HEK293 (cell line): ENCODE measurements around the gene CDH11.

ENCODE experiments used
- CTCF ChIA-PET: fragments of 350-600 bp; formaldehyde crosslinking; extraction: SDS; loops from one replicate; lab custom pipeline; 2021; ENCODE audit warnings: antibody characterized with exemption; lab: Yijun Ruan, JAX
- POLR2A ChIA-PET: fragments of 300-600 bp; formaldehyde crosslinking; extraction: SDS; loops from one replicate; lab custom pipeline; 2020; ENCODE audit warnings: antibody characterized with exemption, inconsistent platforms; lab: Yijun Ruan, JAX
- H3K27ac ChIP-seq: fragments of 200-500 bp; sonication (Bioruptor generic); 2 replicates; pipeline ENCODE4 v1.5.1; 2014; ENCODE audit warnings: low read depth, low read length, control low read depth, inconsistent platforms; ENCODE audit errors: extremely low read depth
- H3K36me3 ChIP-seq, 2 experiments: fragments of 200-500 bp in 1 of 2; sonication (Bioruptor generic) in 1 of 2; 1 replicate in 1 of 2; 2 replicates in 1 of 2; pipeline ENCODE4 v1.5.1; 2014 to 2017; ENCODE audit warnings: inconsistent platforms in 2 of 2, low read length in 2 of 2; ENCODE audit not compliant: control insufficient read depth in 2 of 2, insufficient read depth in 1 of 2
- H3K4me1 ChIP-seq: fragments of 200-500 bp; sonication (Bioruptor generic); 2 replicates; pipeline ENCODE4 v1.5.1; 2014; ENCODE audit warnings: mild to moderate bottlenecking, low read length, inconsistent platforms; ENCODE audit not compliant: control insufficient read depth, insufficient read depth
- H3K4me3 ChIP-seq: 2 replicates; pipeline ENCODE4 v1.5.1; 2011; ENCODE audit warnings: low read depth, mild to moderate bottlenecking, control low read depth, low read length, moderate library complexity
- H3K9me3 ChIP-seq: fragments of 200-500 bp; sonication (Bioruptor generic); 2 replicates; pipeline ENCODE4 v1.5.1; 2014; ENCODE audit warnings: low read depth, low read length, inconsistent platforms; ENCODE audit not compliant: control insufficient read depth, insufficient read depth
- EGR2 ChIP-seq: fragments of 450-650 bp; formaldehyde crosslinking; IDR thresholded peaks from 2 replicates; pipeline ENCODE4 v1.5.1; 2016; ENCODE audit warnings: low read depth, missing biosample characterization, missing genetic modification characterization
- GLI2 ChIP-seq: fragments of 450-650 bp; formaldehyde crosslinking; IDR thresholded peaks from 2 replicates; pipeline ENCODE4; 2017; ENCODE audit warnings: missing biosample characterization, missing genetic modification characterization, low read depth, borderline replicate concordance
- IKZF3 ChIP-seq: fragments of 450-650 bp; IDR thresholded peaks from 2 replicates; pipeline ENCODE4 v1.5.0; 2018; ENCODE audit warnings: missing biosample characterization, mild to moderate bottlenecking, missing genetic modification characterization, moderate library complexity
- KLF8 ChIP-seq: fragments of 450-650 bp; formaldehyde crosslinking; IDR thresholded peaks from 2 replicates; pipeline ENCODE4 v1.5.1; 2016; ENCODE audit warnings: missing biosample characterization, missing genetic modification characterization
- OVOL3 ChIP-seq: fragments of 450-650 bp; formaldehyde crosslinking; IDR thresholded peaks from 2 replicates; pipeline ENCODE4 v1.5.1; 2016; ENCODE audit warnings: missing biosample characterization, missing genetic modification characterization
- ZBTB1 ChIP-seq: fragments of 450-650 bp; formaldehyde crosslinking; IDR thresholded peaks from 2 replicates; pipeline ENCODE4 v1.5.1; 2016; ENCODE audit warnings: missing biosample characterization, missing genetic modification characterization
- ZNF140 ChIP-seq: fragments of 450-650 bp; formaldehyde crosslinking; IDR thresholded peaks from 2 replicates; pipeline ENCODE4 v1.5.1; 2016; ENCODE audit warnings: missing biosample characterization, missing genetic modification characterization
- ZNF175 ChIP-seq: fragments of 450-650 bp; formaldehyde crosslinking; IDR thresholded peaks from 2 replicates; pipeline ENCODE4 v1.5.1; 2016; ENCODE audit warnings: missing biosample characterization, missing genetic modification characterization
- ZNF19 ChIP-seq: fragments of 450-650 bp; formaldehyde crosslinking; IDR thresholded peaks from 2 replicates; pipeline ENCODE4; 2016; ENCODE audit warnings: missing biosample characterization, missing genetic modification characterization, low read depth
- ZNF2 ChIP-seq: fragments of 450-650 bp; formaldehyde crosslinking; IDR thresholded peaks from 2 replicates; pipeline ENCODE4 v1.5.1; 2016; ENCODE audit warnings: missing biosample characterization, missing genetic modification characterization
- ZNF211 ChIP-seq: fragments of 450-650 bp; formaldehyde crosslinking; IDR thresholded peaks from 2 replicates; pipeline ENCODE4 v1.5.1; 2016; ENCODE audit warnings: low read depth, missing biosample characterization, missing genetic modification characterization
- ZNF223 ChIP-seq: fragments of 450-650 bp; formaldehyde crosslinking; IDR thresholded peaks from 2 replicates; pipeline ENCODE4 v1.5.1; 2016; ENCODE audit warnings: missing biosample characterization, missing genetic modification characterization
- ZNF354C ChIP-seq: fragments of 450-650 bp; formaldehyde crosslinking; IDR thresholded peaks from 2 replicates; pipeline ENCODE4 v1.5.1; 2016; ENCODE audit warnings: missing biosample characterization, missing genetic modification characterization, low read depth, borderline replicate concordance
- ZNF404 ChIP-seq: fragments of 450-650 bp; formaldehyde crosslinking; IDR thresholded peaks from 2 replicates; pipeline ENCODE4 v1.5.1; 2017; ENCODE audit warnings: missing biosample characterization, missing genetic modification characterization
- ZNF416 ChIP-seq: fragments of 450-650 bp; formaldehyde crosslinking; IDR thresholded peaks from 2 replicates; pipeline ENCODE4 v1.5.1; 2016; ENCODE audit warnings: missing biosample characterization, missing genetic modification characterization
- ZNF555 ChIP-seq: fragments of 450-650 bp; formaldehyde crosslinking; conservative IDR thresholded peaks from 2 replicates; pipeline ENCODE4 v1.5.1; 2017; ENCODE audit warnings: missing biosample characterization, mild to moderate bottlenecking, missing genetic modification characterization, inconsistent platforms
- ZNF624 ChIP-seq: fragments of 450-650 bp; formaldehyde crosslinking; IDR thresholded peaks from 2 replicates; pipeline ENCODE4 v1.5.1; 2017; ENCODE audit warnings: missing biosample characterization, missing genetic modification characterization
- ZNF701 ChIP-seq: fragments of 450-650 bp; formaldehyde crosslinking; IDR thresholded peaks from 2 replicates; pipeline ENCODE4 v1.5.1; 2016; ENCODE audit warnings: missing biosample characterization, missing genetic modification characterization
- ZNF830 ChIP-seq: fragments of 450-650 bp; IDR thresholded peaks from 2 replicates; pipeline ENCODE4 v1.5.0; 2018; ENCODE audit warnings: missing biosample characterization, missing genetic modification characterization, low read depth, mild to moderate bottlenecking, moderate library complexity
- ZNF843 ChIP-seq: fragments of 450-650 bp; formaldehyde crosslinking; IDR thresholded peaks from 2 replicates; pipeline ENCODE4 v1.5.1; 2016; ENCODE audit warnings: missing biosample characterization, missing genetic modification characterization
- ZSCAN23 ChIP-seq: fragments of 450-650 bp; formaldehyde crosslinking; IDR thresholded peaks from 2 replicates; pipeline ENCODE4 v1.5.1; 2016; ENCODE audit warnings: missing biosample characterization, missing genetic modification characterization
- TF ChIP-seq, protein P1 (sequence below): fragments of 450-650 bp; formaldehyde crosslinking; IDR thresholded peaks from 2 replicates; pipeline ENCODE4 v1.5.1; 2016; ENCODE audit warnings: missing biosample characterization, missing genetic modification characterization

CDH11 gene

DNA sequence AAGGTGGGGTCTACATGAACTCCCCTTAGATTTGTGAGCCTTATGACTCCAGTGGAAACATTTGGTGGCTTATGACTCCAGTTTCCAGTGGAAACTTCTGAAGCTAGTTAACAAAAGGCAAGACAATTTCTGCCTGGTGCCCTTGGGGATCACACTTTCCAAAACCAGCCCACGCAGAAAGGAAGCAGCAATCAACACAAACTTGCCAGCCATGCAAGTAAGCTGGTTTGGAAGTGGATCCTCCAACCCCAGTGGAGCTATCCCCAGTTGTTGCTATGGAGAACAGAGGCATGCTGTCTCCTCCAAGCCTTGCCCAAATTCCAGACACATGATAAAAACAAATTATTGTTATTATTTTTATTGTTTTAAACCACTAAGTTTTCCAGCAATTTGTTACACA lies 130.9 kb downstream of the CDH11 start:
- no peaks in the 10 kb centered on the region for H3K4me1 ChIP-seq
- TF ChIP-seq, protein P1, sequence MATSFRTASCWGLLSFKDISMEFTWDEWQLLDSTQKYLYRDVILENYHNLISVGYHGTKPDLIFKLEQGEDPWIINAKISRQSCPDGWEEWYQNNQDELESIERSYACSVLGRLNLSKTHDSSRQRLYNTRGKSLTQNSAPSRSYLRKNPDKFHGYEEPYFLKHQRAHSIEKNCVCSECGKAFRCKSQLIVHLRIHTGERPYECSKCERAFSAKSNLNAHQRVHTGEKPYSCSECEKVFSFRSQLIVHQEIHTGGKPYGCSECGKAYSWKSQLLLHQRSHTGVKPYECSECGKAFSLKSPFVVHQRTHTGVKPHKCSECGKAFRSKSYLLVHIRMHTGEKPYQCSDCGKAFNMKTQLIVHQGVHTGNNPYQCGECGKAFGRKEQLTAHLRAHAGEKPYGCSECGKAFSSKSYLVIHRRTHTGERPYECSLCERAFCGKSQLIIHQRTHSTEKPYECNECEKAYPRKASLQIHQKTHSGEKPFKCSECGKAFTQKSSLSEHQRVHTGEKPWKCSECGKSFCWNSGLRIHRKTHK: no peak
- no peak for TF ChIP-seq ZNF416 (tag by site-specific recombination)
- no peak for TF ChIP-seq ZNF555 (tag by site-specific recombination)
- no peak for TF ChIP-seq OVOL3 (tag by site-specific recombination)
- TF ChIP-seq ZSCAN23 (tag by site-specific recombination): no peak
- TF ChIP-seq ZNF175 (tag by site-specific recombination): no peak
- TF ChIP-seq ZNF404 (tag by site-specific recombination): no peak
- no peak for TF ChIP-seq IKZF3 (tag by site-specific recombination)
- no peak for TF ChIP-seq GLI2
- TF ChIP-seq ZNF830: no peak
- no peak for TF ChIP-seq ZNF223 (tag by site-specific recombination)
- TF ChIP-seq ZNF211 (tag by site-specific recombination): no peak
- TF ChIP-seq ZNF624 (tag by site-specific recombination): no peak
- TF ChIP-seq ZBTB1 (tag by site-specific recombination): no peak
- no peak for TF ChIP-seq ZNF140 (tag by site-specific recombination)
- H3K9me3 ChIP-seq: no peaks in the 10 kb centered on the region
- H3K4me3 ChIP-seq: no peak overlapping the region
- H3K27ac ChIP-seq: no peak overlapping the region
- ChIA-PET CTCF (interaction anchor here (0.6 kb wide), 1 partner anchor 1379 kb away, joined by 5 read pairs; no protein-coding TSS in a partner anchor), POLR2A (no interaction called here)
- peaks cover 0 to 20% of the 10 kb centered on the region in 2 experiments; a peak in 2 of 3 replicates for H3K36me3 ChIP-seq

DNA sequence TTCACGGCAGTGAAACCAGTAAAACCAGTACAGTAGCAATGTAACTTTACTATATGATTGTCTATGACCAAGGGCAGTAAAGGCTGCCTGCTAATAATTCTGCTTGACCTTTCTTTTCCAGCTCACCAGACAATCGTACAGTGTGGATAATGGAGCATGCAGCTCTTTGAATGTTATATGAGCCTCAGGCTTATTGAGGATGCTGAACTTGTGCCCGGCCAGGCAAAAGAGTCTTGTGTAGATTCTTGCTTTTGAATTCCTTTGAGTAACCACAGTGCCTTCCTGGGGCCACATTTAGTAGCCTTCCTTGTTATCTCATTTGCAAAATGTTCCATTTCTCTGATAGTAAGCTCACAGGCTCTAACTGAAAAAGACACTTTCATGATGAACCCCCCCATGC lies 131.8 kb downstream of the CDH11 start:
- no peaks in the 10 kb centered on the region for H3K4me1 ChIP-seq
- H3K27ac ChIP-seq: no peak overlapping the region
- peaks cover 0 to 20% of the 10 kb centered on the region in 2 experiments; a peak in 2 of 3 replicates for H3K36me3 ChIP-seq
- TF ChIP-seq KLF8 (tag by site-specific recombination) (no peak), ZNF19 (no peak), ZNF2 (tag by site-specific recombination) (no peak), ZSCAN23 (tag by site-specific recombination) (no peak), ZNF843 (tag by site-specific recombination) (no peak), ZNF354C (tag by site-specific recombination) (no peak)
- H3K4me3 ChIP-seq: no peak overlapping the region
- H3K9me3 ChIP-seq: no peaks in the 10 kb centered on the region
- ChIA-PET CTCF (no interaction called here), POLR2A (interaction anchor here (0.6 kb wide), 1 partner anchor 1290 kb away, joined by 3 read pairs; no protein-coding TSS in a partner anchor)

DNA sequence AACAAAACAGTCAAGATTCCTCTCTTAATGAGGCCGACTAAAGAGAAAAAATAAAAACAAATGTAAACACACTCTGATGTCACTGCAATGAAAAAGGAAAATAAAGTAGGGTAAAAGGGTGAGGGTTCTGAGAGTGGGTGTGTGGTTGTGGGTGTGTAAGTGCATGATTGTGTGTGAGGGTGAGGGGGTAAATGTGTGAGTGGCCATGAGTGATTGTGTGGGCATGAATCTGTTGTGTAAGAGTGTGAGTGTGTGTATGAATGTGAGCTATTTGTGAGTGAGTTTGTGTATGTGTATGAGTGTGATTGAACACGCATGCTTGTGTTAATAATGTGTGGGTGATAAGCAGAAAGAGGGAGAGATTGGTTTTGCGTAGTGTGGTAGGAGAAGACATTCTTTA lies 132.8 kb downstream of the CDH11 start:
- ChIA-PET POLR2A (no interaction called here), CTCF (no interaction called here)
- Histone ChIP-seq H3K9me3 (no peaks in the 10 kb centered on the region), H3K4me3 (no peak overlapping the region), H3K36me3 (peaks cover 0 to 20% of the 10 kb centered on the region in 2 experiments; a peak in 2 of 3 replicates), H3K27ac (no peak overlapping the region), H3K4me1 (no peaks in the 10 kb centered on the region)
- TF ChIP-seq ZNF701 (tag by site-specific recombination): no peak
- TF ChIP-seq EGR2 (tag by site-specific recombination): peak; percentile 36; the same call in 1 of the 2 replicates
